Skeletal muscle tissue (tissue), 4 donors: ENCODE data around the gene NAV2. TPM values are rescaled to one million over a fixed set of nuclear protein-coding genes. Genes with fewer than 3 reads are reported as not detected.

Source experiments
- H3K27ac ChIP-seq: one replicate; pipeline ENCODE4 v1.7.0; 2013; ENCODE audit warnings: mild to moderate bottlenecking, low read depth, low read length, inconsistent platforms
- H3K27me3 ChIP-seq, 3 donors: one replicate each; pipeline ENCODE4 v1.7.0; 2013; ENCODE audit warnings: low read length in 3 of 3; ENCODE audit not compliant: control insufficient read depth in 3 of 3, insufficient read depth in 3 of 3
- H3K36me3 ChIP-seq, 3 donors: one replicate each; pipeline ENCODE4 v1.7.0; 2013; ENCODE audit warnings: low read length in 3 of 3; ENCODE audit not compliant: control insufficient read depth in 3 of 3, insufficient read depth in 3 of 3
- H3K4me1 ChIP-seq, 3 donors: one replicate each; pipeline ENCODE4 v1.7.0; 2013; ENCODE audit warnings: low read length in 3 of 3, mild to moderate bottlenecking in 3 of 3; ENCODE audit not compliant: control insufficient read depth in 3 of 3, insufficient read depth in 3 of 3
- H3K4me3 ChIP-seq, 3 donors: one replicate each; pipeline ENCODE4 v1.7.0; 2013; ENCODE audit warnings: low read length in 3 of 3
- H3K9ac ChIP-seq, 3 donors: one replicate each; pipeline ENCODE4 v1.7.0; 2013; ENCODE audit warnings: low read length in 3 of 3, mild to moderate bottlenecking in 3 of 3, moderate library complexity in 2 of 3, low read depth in 1 of 3
- H3K9me3 ChIP-seq, 3 donors: one replicate each; pipeline ENCODE4 v1.7.0; 2013; ENCODE audit warnings: low read length in 3 of 3; ENCODE audit not compliant: control insufficient read depth in 3 of 3
- total RNA-seq: library from RNA; depleted of rRNA; stranded (reverse); fragments of >200 nt; gene quantifications from one replicate; pipeline ENCODE4 v1.2.3, GENCODE V29; 2014
- donor health status: Osteomylitis.

Gene NAV2
- total RNA-seq, 1 donor from 2014 or later: 43.3 TPM

DNA sequence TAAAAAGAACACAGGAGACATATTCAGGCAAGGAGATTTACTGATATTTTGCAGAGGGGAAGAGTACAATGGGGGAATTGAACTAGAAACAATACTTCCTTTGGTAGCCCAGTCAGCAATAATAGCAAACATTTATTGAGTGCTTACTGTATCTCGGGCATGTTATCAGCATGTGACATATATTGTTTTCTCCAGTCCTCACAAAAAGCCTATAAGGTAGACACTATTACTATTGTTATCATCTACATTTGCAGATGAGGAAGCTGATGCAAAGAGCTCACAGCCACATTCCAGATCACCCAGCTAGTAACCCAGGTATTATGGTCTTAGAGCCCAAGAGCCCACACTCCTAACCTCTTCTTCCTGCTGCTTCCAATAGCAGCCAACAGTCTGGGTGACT, 27.9 kb downstream of the NAV2 start:
- Histone ChIP-seq H3K4me1 (peaks cover 0 to 4% (median 3%) of the 10 kb centered on the region in 3 donors), H3K27ac (no peak overlapping the region), H3K9me3 (no peaks in the 10 kb centered on the region), H3K27me3 (no peaks in the 10 kb centered on the region), H3K36me3 (no peaks in the 10 kb centered on the region), H3K9ac (no peak overlapping the region), H3K4me3 (no peak overlapping the region)

DNA sequence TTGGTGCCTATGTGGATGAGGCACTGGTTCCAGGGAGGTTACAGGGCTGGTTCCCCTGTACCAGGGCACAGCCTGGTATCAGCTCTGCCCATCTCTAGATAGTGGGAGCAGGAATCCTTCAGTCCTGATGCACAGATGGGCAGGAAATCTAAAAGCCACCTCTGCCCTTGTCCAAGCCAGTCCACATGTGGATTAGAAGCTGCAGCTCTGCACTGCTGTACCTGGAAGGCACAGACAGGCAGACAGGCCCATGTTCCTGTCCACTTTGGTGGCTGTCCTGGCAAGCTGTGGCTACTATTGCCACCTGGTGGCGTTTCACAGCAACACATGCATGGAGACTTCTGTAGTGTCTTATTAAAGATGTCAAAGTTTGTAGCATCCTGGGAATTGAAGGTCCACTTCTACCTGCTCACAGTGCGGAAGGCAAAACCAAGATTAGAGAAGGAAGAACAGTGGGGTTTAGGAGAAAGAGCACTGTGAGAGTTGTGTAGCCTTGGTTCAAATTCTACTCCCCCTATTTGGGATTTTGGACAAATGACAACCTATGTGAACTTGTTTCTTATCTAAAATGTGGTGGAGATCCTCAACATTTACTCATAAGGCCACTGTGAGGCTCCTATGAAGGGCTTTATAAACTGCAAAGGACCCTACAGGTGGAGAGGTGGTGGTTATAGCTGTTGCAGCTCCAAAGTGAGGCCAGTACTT, 30.1 kb downstream of the NAV2 start:
- H3K36me3 ChIP-seq: no peaks in the 10 kb centered on the region
- H3K27me3 ChIP-seq: no peaks in the 10 kb centered on the region
- peaks cover 0 to 4% (median 3%) of the 10 kb centered on the region in 3 donors for H3K4me1 ChIP-seq
- H3K9me3 ChIP-seq: no peaks in the 10 kb centered on the region
- no peak overlapping the region for H3K9ac ChIP-seq
- H3K27ac ChIP-seq: no peak overlapping the region
- H3K4me3 ChIP-seq: no peak overlapping the region

DNA sequence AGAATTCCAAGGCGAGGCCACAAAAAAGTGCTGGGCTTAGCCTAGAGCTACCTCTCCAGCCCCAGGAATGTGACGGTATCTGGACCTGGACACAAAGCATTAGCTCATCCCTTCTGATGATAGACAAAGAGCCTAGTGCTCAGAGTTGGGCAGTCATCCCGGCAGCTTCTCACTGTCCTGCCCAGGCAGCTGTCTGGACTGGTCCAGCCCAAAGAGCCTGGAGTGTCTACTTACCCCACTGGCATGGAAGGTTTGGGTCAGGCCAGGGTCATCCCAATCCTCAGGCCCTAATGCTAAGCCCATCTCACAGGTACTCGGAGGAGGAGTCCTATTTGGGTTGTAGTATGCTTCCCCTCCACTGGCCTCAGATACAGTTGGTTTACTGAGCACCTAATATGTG, 31.0 kb downstream of the NAV2 start:
- Histone ChIP-seq H3K27ac (no peak overlapping the region), H3K4me1 (peaks cover 0 to 4% (median 3%) of the 10 kb centered on the region in 3 donors), H3K36me3 (no peaks in the 10 kb centered on the region), H3K9ac (no peak overlapping the region), H3K4me3 (no peak overlapping the region), H3K27me3 (no peaks in the 10 kb centered on the region), H3K9me3 (no peaks in the 10 kb centered on the region)

- Histone ChIP-seq H3K4me1 (peaks cover 0 to 4% (median 3%) of the 10 kb centered on the region in 3 donors), H3K27me3 (no peaks in the 10 kb centered on the region), H3K36me3 (no peaks in the 10 kb centered on the region)
Observed at GRCh38 chr11:19744130-19744529, 31.5 kb downstream of the NAV2 start.

GRCh38 chr11:19746086-19746485, 33.4 kb downstream of the NAV2 start:
- H3K4me1 ChIP-seq: peaks cover 0 to 4% (median 3%) of the 10 kb centered on the region in 3 donors
- H3K27ac ChIP-seq: no peak overlapping the region
- H3K9ac ChIP-seq: no peak overlapping the region
- no peaks in the 10 kb centered on the region for H3K27me3 ChIP-seq
- no peak overlapping the region for H3K4me3 ChIP-seq
- no peaks in the 10 kb centered on the region for H3K9me3 ChIP-seq
- no peaks in the 10 kb centered on the region for H3K36me3 ChIP-seq

More at GRCh38 chr11:19744130-19744529, 31.5 kb downstream of the NAV2 start:
- H3K4me3 ChIP-seq: no peak overlapping the region
- H3K9me3 ChIP-seq: no peaks in the 10 kb centered on the region
- no peak overlapping the region for H3K9ac ChIP-seq
- H3K27ac ChIP-seq: no peak overlapping the region

GRCh38 chr11:19747634-19748033, 35.0 kb downstream of the NAV2 start:
- Histone ChIP-seq H3K4me1 (peaks cover 0 to under 1% (median 0%) of the 10 kb centered on the region in 3 donors), H3K4me3 (no peak overlapping the region), H3K9me3 (no peaks in the 10 kb centered on the region), H3K36me3 (no peaks in the 10 kb centered on the region), H3K9ac (no peak overlapping the region), H3K27me3 (no peaks in the 10 kb centered on the region), H3K27ac (no peak overlapping the region)

- Histone ChIP-seq H3K27ac (no peak overlapping the region), H3K36me3 (no peaks in the 10 kb centered on the region), H3K9ac (no peak overlapping the region), H3K9me3 (no peaks in the 10 kb centered on the region), H3K27me3 (no peaks in the 10 kb centered on the region), H3K4me1 (no peaks in the 10 kb centered on the region), H3K4me3 (no peak overlapping the region)
Observed at GRCh38 chr11:19751055-19751454, 38.4 kb downstream of the NAV2 start.

- Histone ChIP-seq H3K36me3 (no peaks in the 10 kb centered on the region), H3K27ac (no peak overlapping the region), H3K27me3 (no peaks in the 10 kb centered on the region), H3K4me3 (no peak overlapping the region), H3K4me1 (peaks cover 4 to 11% (median 5%) of the 10 kb centered on the region in 3 donors), H3K9ac (no peak overlapping the region), H3K9me3 (no peaks in the 10 kb centered on the region)
Observed at GRCh38 chr11:19753451-19754106, 40.9 kb downstream of the NAV2 start.

- no peak overlapping the region for H3K9ac ChIP-seq
- no peaks in the 10 kb centered on the region for H3K36me3 ChIP-seq
- H3K4me1 ChIP-seq: peaks cover 4 to 11% (median 5%) of the 10 kb centered on the region in 3 donors
- H3K27ac ChIP-seq: peak overlapping the region; percentile 49
- no peak overlapping the region for H3K4me3 ChIP-seq
- H3K27me3 ChIP-seq: no peaks in the 10 kb centered on the region
- H3K9me3 ChIP-seq: no peaks in the 10 kb centered on the region
Observed at GRCh38 chr11:19756675-19757475, 44.2 kb downstream of the NAV2 start.

DNA sequence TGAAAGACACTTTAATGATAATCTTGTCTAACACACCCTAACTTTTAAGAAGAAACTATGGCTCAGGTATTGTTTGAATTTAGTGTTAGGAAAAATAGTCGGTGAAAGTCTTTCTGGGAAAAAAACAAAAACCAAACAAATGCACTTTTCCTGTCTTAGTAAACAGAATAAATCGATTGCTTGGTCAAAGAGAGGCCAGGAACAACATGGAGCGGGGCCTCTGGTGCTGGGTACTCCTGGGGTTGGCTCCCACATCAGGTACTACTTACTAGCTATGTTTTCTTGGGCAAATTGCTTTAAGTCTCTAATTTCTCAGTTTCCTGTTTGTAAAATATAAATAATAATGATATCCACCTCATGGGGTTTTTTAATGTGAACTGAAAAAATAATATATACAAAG, 46.8 kb downstream of the NAV2 start:
- Histone ChIP-seq H3K9ac (no peak overlapping the region), H3K27me3 (no peaks in the 10 kb centered on the region), H3K4me3 (no peak overlapping the region), H3K36me3 (no peaks in the 10 kb centered on the region), H3K4me1 (peaks cover 4 to 11% (median 5%) of the 10 kb centered on the region in 3 donors), H3K9me3 (no peaks in the 10 kb centered on the region), H3K27ac (no peak overlapping the region)
